ENCODE data around the gene HMGB1. TPM values are rescaled to one million over a fixed set of nuclear protein-coding genes. Genes with fewer than 3 reads are reported as not detected.

The HMGB1 gene
- total and polyA plus RNA-seq, 2 of the 13 experiments (the other 11 are each of a cell fraction or from before 2014, with no cell fraction given) = 115 to 584 TPM

GRCh38 chr13:30481241-30481760 is 15.6 kb upstream of the HMGB1 start:
- peaks cover 12% of the 10 kb centered on the region for H3K4me1 ChIP-seq (ENCODE audit: insufficient read depth, low read length)
- no peak overlapping the region for H3K4me3 ChIP-seq (replicated peaks in 1 of 3; ENCODE audit: insufficient read depth in 1 of 3, low read depth in 2 of 3, low read length in 3 of 3)
- in situ Hi-C loops (cut with HindIII; ENCODE audit: extremely low pct_ligation_motif_present, low pct_unique_long_range_greater_than_20kb) (no loop called here), intact Hi-C loops (cut with micrococcal nuclease; ENCODE audit: unreplicated experiment) (loop anchor here (5.0 kb wide), 1 partner anchor 191 kb away; no protein-coding TSS in a partner anchor)
- H3K27me3 ChIP-seq (ENCODE audit: control insufficient read depth in 1 of 2, insufficient read depth in 2 of 2, low read length in 2 of 2) = 0 out of 5 replicates have a peak, but pooled peaks cover 0 to 1% of the 10 kb centered on the region in 2 experiments
- H3K36me3 ChIP-seq (replicated peaks in 1 of 2; ENCODE audit: control insufficient read depth in 1 of 2, insufficient read depth in 2 of 2, low read length in 2 of 2) = no peaks in the 10 kb centered on the region
- H3K9ac ChIP-seq (ENCODE audit: insufficient read depth, low read depth, low read length) = no peak overlapping the region
- ATAC-seq = no peak
- TF ChIP-seq ZNF790 (CRISPR knock-in tag; IDR thresholded peaks at IDR 0.05; ENCODE audit: borderline replicate concordance) (no peak), LBX2 (CRISPR knock-in tag; IDR thresholded peaks at IDR 0.05; ENCODE audit: borderline replicate concordance) (no peak), NR0B2 (CRISPR knock-in tag; IDR thresholded peaks at IDR 0.05) (no peak), ZNF136 (CRISPR knock-in tag; IDR thresholded peaks at IDR 0.05; ENCODE audit: low read depth) (no peak), FOXP1 (IDR thresholded peaks at IDR 0.05) (no peak), FOXP1 (CRISPR knock-in tag; IDR thresholded peaks at IDR 0.05) (no peak)
- BruUV-seq (replicated peaks) = no TSS peak
- ChIA-PET POLR2A (no interaction called here), CTCF (ENCODE audit: low intra/inter-chr PET ratio, low total read pairs) (no interaction called here)
- no peak overlapping the region for H3K27ac ChIP-seq (ENCODE audit: extremely low read length, insufficient read depth, low read length)
- H2AFZ ChIP-seq (ENCODE audit: low read length) = no peak overlapping the region
- no peak overlapping the region for H3K4me2 ChIP-seq (ENCODE audit: low read depth, low read length)
- 96% methylated on average over 8 of the region's 8 CpGs for WGBS (ENCODE audit: low lambda C conversion rate)
- DNase-seq (ENCODE audit: low spot score) = no peak
- FAIRE-seq = no peak
- no peaks in the 10 kb centered on the region for H3K9me3 ChIP-seq (ENCODE audit: low read length)
- H4K20me1 ChIP-seq (ENCODE audit: insufficient read depth, low read length) = no peaks in the 10 kb centered on the region
- H3K79me2 ChIP-seq (ENCODE audit: insufficient read depth, low read length) = no peaks in the 10 kb centered on the region

GRCh38 chr13:30480292-30480950 is 14.7 kb upstream of the HMGB1 start:
- no peak overlapping the region for H2AFZ ChIP-seq (ENCODE audit: low read length)
- peaks cover 12% of the 10 kb centered on the region for H3K4me1 ChIP-seq (ENCODE audit: insufficient read depth, low read length)
- no peak for ATAC-seq
- no peak for FAIRE-seq
- H3K4me3 ChIP-seq (replicated peaks in 1 of 3; ENCODE audit: insufficient read depth in 1 of 3, low read depth in 2 of 3, low read length in 3 of 3) = no peak overlapping the region
- BruUV-seq (replicated peaks) = no TSS peak
- H3K4me2 ChIP-seq (ENCODE audit: low read depth, low read length) = no peak overlapping the region
- CTCF ChIA-PET (ENCODE audit: low intra/inter-chr PET ratio, low total read pairs) = no interaction called here
- intact Hi-C loops (cut with micrococcal nuclease; ENCODE audit: unreplicated experiment) = loop anchor here (5.0 kb wide), 1 partner anchor 192 kb away; no protein-coding TSS in a partner anchor
- in situ Hi-C loops (cut with HindIII; ENCODE audit: extremely low pct_ligation_motif_present, low pct_unique_long_range_greater_than_20kb) = no loop called here
- H3K9ac ChIP-seq (ENCODE audit: insufficient read depth, low read depth, low read length) = no peak overlapping the region
- DNase-seq (ENCODE audit: low spot score) = no peak
- H3K36me3 ChIP-seq (replicated peaks in 1 of 2; ENCODE audit: control insufficient read depth in 1 of 2, insufficient read depth in 2 of 2, low read length in 2 of 2) = no peaks in the 10 kb centered on the region
- WGBS (ENCODE audit: low lambda C conversion rate) = 55% methylated on average over 6 of the region's 6 CpGs
- H3K9me3 ChIP-seq (ENCODE audit: low read length) = no peaks in the 10 kb centered on the region
- H4K20me1 ChIP-seq (ENCODE audit: insufficient read depth, low read length) = no peaks in the 10 kb centered on the region
- POLR2A ChIA-PET = no interaction called here
- no peak overlapping the region for H3K27ac ChIP-seq (ENCODE audit: extremely low read length, insufficient read depth, low read length)
- TF ChIP-seq SIN3B (IDR thresholded peaks at IDR 0.05; ENCODE audit: low read length) (no peak), ZNF121 (CRISPR knock-in tag; IDR thresholded peaks at IDR 0.05) (peak; percentile 35; the same call in 1 of the 2 replicates)
- no peaks in the 10 kb centered on the region for H3K27me3 ChIP-seq (ENCODE audit: control insufficient read depth in 1 of 2, insufficient read depth in 2 of 2, low read length in 2 of 2)
- no peaks in the 10 kb centered on the region for H3K79me2 ChIP-seq (ENCODE audit: insufficient read depth, low read length)

Measured in HepG2 (cell line).